ENCODE results near the gene INPP5D. TPM values are rescaled to one million over a fixed set of nuclear protein-coding genes. Genes with fewer than 3 reads are reported as not detected.
"Not testable (repeated sequence)": the region's sequence is repeated elsewhere in the genome, so short reads cannot be mapped to it uniquely, and the experiment has no call there.

Gene INPP5D
- total RNA-seq, 1 donor from 2014 or later, result 4.6 TPM

- intact Hi-C loops (cut with DNase I), result no loop called here
- ATAC-seq (ENCODE audit: poor library complexity) (no peak), DNase-seq (no peak)
Measured at GRCh38 chr2:233083782-233084181, 23.6 kb downstream of the INPP5D start.

DNA sequence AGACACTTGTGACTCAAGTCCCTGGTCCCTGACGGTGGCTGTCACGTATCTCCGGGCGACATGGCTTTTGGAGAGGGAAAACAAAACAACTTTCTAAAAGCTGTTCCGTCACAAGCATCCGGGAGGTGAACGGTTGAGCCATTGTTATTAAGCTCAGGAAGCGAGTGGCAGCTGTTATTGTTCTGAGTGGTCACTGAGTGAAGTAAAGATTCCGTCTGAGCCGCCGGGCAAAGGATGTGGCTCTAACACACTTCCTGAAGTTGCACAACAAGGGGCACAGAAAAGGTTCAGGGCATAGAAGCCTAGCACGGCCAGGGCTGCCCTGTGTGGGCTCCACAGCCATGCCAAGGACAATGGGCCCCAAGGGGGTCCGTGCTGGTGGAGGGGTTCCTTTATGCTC is 24.3 kb downstream of the INPP5D start:
- ATAC-seq (ENCODE audit: poor library complexity), result peak; percentile 72
- intact Hi-C loops (cut with DNase I), result no loop called here
- DNase-seq, result peak; percentile 79

- ATAC-seq (ENCODE audit: poor library complexity), result no peak
- DNase-seq, result no peak
- intact Hi-C loops (cut with DNase I), result no loop called here
Measured at GRCh38 chr2:233085037-233085838, 25.1 kb downstream of the INPP5D start.

DNA sequence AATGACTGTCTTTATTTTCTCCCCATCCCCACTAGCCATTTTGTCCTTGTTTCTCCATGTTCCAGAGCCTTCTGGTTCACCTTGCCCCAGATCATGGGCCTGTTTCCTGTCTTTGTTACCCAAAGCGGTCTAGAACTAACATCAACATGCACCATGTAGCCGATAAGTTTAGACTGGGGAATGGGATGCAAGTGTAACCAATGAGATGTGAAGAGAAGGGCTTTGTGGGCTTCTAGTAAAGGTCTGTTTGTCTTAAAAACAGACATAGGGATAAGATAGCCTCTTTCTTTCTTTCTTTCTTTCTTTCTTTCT is 25.7 kb downstream of the INPP5D start:
- intact Hi-C loops (cut with DNase I), result no loop called here
- no peak for ATAC-seq (ENCODE audit: poor library complexity)
- no peak for DNase-seq

GRCh38 chr2:233087713-233088112 is 27.6 kb downstream of the INPP5D start:
- intact Hi-C loops (cut with DNase I), result no loop called here
- ATAC-seq (ENCODE audit: poor library complexity) (no peak), DNase-seq (no peak)

DNA sequence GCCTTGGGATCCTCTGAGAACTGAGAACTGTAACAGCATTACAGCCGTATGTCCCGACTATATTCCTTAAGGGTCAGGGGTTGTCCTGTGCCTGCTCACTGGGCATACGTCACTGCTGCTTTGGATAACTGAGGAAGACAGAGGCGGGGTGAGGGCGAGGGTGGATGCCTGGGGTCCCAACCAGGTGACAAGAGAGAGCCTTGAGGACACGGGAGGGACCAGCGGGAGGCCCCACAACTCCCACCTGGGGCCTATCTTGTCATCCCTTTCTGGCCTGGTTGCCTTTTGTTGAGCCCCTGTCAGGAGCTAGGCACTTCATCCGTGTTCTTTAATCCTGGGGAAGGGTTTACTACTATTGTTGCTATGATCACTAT is 28.8 kb downstream of the INPP5D start:
- DNase-seq, result no peak
- intact Hi-C loops (cut with DNase I), result no loop called here
- no peak for ATAC-seq (ENCODE audit: poor library complexity)

DNA sequence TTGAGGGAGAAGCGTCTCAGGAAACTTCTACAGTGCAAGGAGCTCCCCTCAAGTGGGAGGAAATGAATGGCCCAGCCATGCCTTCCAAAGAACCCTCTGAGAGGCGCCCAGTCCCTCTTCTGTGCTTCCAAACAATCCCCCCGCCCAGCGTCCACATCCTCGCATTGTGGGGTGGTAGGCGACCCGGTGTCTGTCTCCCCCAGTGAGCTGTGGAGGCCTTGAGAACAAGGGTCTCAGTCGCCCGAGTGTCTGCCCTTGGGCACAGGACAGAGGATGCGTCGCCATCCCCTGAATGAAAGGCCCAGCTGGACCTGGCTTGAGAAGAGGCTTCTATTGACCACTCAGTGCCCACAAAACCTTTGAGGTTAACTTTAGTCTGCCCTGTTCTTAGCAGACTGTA is 29.7 kb downstream of the INPP5D start:
- no peak for ATAC-seq (ENCODE audit: poor library complexity)
- intact Hi-C loops (cut with DNase I), result no loop called here
- DNase-seq, result no peak

- no peak for ATAC-seq (ENCODE audit: poor library complexity)
- intact Hi-C loops (cut with DNase I), result no loop called here
- no peak for DNase-seq
Measured at GRCh38 chr2:233090879-233091278, 30.7 kb downstream of the INPP5D start.

GRCh38 chr2:233091595-233092375 is 31.6 kb downstream of the INPP5D start:
- intact Hi-C loops (cut with DNase I), result no loop called here
- DNase-seq, result no peak
- no peak for ATAC-seq (ENCODE audit: poor library complexity)

DNA sequence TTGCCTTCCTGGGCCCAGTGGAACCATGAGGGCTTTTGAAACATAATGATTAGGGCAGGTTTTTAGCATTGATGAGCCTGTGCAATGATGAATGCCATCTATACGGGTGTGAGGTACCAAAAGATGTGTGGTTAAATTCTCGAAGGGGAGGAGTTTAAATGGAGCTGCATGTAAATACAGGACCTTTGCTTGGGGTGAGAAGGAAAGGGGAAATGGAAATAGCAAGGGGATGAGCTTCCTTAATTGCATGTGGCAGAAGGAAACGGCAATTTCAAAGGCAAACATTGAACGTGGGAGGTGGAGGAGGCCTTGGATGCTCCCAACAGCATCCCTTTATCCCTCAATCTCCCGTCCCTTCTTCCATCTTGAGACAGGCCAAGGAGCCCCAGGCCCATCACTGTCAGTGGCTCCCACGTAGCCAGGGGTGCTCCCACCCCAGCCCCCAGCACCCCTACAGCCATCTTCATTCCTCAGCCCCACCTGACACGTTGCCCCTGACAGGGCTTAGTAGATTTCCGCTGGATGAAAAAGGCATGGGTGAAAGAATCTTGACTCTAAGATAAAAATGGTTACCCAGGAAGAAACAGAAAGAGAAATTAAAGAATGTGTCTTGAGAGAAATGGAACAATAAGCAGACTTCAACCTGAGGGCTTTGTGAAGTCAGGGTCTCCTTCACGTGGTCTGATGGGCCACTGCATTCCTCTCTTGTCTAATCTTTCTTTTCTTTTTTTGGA is 32.5 kb downstream of the INPP5D start:
- intact Hi-C loops (cut with DNase I), result no loop called here
- no peak for DNase-seq
- ATAC-seq (ENCODE audit: poor library complexity), result peak; percentile 46

GRCh38 chr2:233093166-233093448 is 33.0 kb downstream of the INPP5D start:
- intact Hi-C loops (cut with DNase I), result no loop called here
- ATAC-seq (ENCODE audit: poor library complexity), result peak; percentile 18
- DNase-seq, result no peak

GRCh38 chr2:233093721-233094120 is 33.6 kb downstream of the INPP5D start:
- intact Hi-C loops (cut with DNase I), result no loop called here
- no peak for DNase-seq
- no peak for ATAC-seq (ENCODE audit: poor library complexity)

GRCh38 chr2:233094614-233095013 is 34.5 kb downstream of the INPP5D start:
- no peak for ATAC-seq (ENCODE audit: poor library complexity)
- intact Hi-C loops (cut with DNase I), result no loop called here
- DNase-seq, result no peak

DNA sequence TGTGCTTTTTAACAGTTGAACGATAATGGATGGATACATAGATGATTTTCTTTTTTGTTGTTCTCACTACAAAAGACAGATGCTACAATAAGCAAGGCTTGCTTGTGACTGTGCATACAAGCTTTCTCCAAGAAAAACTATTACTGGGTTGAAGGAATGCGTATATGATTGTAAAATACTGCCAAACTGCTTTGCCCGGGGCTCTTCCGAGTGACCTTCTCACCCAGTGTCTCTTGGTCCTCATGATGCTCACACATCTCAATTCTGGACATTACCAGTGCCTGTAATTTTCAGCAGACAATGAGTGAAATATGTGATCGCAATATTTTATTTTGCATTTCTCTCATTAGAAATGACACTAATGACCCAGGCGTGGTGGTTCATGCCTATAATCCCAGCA is 35.9 kb downstream of the INPP5D start:
- DNase-seq, result no peak
- intact Hi-C loops (cut with DNase I), result no loop called here

GRCh38 chr2:233098618-233099017 is 38.5 kb downstream of the INPP5D start:
- DNase-seq (no peak), ATAC-seq (ENCODE audit: poor library complexity) (peak; percentile 39)
- intact Hi-C loops (cut with DNase I), result no loop called here

More for the DNA sequence above, 35.9 kb downstream of the INPP5D start:
- no peak for ATAC-seq (ENCODE audit: poor library complexity)

- intact Hi-C loops (cut with DNase I), result not testable (repeated sequence)
Measured at GRCh38 chr2:233099820-233100191, 39.7 kb downstream of the INPP5D start.

DNA sequence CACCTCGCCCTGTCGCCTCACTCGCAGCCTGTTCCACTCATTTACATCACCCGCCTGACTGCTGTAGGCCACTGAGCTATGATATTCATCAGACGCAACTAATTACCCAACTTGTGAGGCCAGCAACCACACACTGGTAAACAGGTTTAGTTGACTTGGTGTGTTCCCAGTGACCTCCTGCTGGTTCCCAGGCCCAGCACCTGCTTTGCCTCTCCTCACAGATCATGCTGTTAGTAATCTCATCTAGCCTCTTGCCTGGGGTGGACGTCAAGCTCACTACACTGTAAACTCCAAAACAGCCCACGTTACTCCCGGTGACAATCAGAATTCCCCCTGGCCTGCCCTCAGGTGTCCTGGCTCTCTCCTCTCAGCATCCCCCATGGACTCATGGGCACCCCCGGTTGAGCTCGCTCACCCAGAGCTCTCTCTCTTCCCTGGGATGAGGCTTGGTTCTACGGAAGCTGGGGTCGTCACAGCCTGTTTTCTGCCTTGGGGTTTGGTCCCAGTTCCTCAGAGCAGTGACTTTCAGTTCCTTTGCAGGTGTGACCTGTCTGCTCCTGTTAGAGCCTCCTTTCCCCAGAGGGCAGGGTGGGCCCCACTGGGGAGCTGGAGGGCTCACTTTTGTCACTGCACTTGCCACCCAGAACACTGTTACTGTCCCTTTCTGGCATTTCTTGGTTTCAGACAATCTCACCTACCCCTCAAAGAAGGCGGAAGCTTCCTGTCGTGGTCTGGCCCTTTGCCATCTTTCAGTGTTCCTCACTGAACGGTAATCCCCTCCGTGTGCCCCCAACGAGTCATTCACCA is 40.3 kb downstream of the INPP5D start:
- intact Hi-C loops (cut with DNase I), result no loop called here
- ATAC-seq (ENCODE audit: poor library complexity) (no peak), DNase-seq (no peak)

More at GRCh38 chr2:233099820-233100191, 39.7 kb downstream of the INPP5D start:
- DNase-seq; ATAC-seq (ENCODE audit: poor library complexity): not testable (repeated sequence)

DNA sequence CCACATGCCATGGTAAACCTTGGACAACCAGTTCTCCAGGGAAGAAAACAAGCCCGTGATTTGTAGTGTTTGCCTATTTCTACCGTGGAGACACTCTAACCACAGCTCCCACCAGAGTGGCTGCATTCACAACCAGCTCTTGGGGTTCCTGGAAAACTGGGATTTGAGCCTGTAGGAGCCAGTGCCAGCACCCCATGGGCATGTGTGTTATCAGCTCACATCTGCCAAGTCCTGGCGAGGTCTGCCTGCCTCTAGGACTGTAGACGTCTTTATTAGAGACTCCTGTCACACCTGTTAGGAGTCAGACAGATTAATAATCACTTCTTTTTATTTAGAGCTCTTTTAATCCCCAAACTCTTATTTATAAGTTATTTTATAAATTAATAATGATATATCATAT is 41.0 kb downstream of the INPP5D start:
- no peak for ATAC-seq (ENCODE audit: poor library complexity)
- intact Hi-C loops (cut with DNase I), result no loop called here
- no peak for DNase-seq

GRCh38 chr2:233101816-233102215 is 41.7 kb downstream of the INPP5D start:
- ATAC-seq (ENCODE audit: poor library complexity) (no peak), DNase-seq (no peak)
- intact Hi-C loops (cut with DNase I), result no loop called here

All from Right ventricle myocardium superior (tissue), 1 donor.